HG03342 (cell line): ENCODE results near the gene KAT6B.
"Not testable (repeated sequence)": the region's sequence is repeated elsewhere in the genome, so short reads cannot be mapped to it uniquely, and the experiment has no call there.

Source experiments
- ATAC-seq: cut with Tn5 transposase; IDR thresholded peaks from one replicate; pipeline ENCODE4 v1.9.1; 2021; ENCODE audit warnings: mild to moderate bottlenecking, moderate library complexity; ENCODE audit not compliant: unreplicated experiment

The KAT6B gene

DNA sequence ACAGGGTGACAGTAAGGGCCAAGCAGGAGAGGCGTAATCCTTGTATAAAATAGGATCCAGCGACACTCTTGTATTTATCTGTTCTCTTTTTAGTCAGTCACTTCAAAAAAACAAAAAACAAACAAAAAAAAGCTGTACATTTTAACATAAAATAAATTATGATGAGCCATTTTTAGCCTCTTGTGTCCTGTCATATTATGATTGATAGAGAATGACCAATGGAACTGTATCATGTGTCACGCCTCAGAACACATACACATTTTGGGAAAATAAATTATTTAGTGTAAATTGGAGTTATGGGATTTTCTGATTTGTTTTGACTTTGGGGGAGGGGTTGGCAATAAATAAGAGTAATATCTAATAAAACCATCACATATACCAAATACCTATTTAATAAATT is 205.7 kb downstream of the KAT6B start:
- ATAC-seq, result no peak

DNA sequence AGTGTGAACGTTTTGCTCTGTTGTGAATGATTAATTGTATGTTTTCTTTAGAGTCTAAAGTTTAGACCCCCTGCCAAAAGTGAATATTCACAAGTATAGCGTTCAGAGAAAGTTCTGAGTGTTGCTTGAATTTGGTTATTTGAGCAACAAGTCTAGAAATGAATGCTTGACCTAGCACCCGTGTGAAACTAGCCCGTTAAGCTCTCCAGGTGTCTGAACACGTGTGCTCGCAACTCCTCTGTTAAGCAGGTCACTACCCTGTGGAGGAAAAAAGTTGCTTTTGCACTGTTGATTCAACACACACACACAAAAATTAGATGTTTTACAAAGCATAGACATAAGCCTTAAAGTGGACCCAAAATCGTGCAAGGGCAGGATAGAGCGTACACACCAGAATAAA is 206.4 kb downstream of the KAT6B start:
- no peak for ATAC-seq

DNA sequence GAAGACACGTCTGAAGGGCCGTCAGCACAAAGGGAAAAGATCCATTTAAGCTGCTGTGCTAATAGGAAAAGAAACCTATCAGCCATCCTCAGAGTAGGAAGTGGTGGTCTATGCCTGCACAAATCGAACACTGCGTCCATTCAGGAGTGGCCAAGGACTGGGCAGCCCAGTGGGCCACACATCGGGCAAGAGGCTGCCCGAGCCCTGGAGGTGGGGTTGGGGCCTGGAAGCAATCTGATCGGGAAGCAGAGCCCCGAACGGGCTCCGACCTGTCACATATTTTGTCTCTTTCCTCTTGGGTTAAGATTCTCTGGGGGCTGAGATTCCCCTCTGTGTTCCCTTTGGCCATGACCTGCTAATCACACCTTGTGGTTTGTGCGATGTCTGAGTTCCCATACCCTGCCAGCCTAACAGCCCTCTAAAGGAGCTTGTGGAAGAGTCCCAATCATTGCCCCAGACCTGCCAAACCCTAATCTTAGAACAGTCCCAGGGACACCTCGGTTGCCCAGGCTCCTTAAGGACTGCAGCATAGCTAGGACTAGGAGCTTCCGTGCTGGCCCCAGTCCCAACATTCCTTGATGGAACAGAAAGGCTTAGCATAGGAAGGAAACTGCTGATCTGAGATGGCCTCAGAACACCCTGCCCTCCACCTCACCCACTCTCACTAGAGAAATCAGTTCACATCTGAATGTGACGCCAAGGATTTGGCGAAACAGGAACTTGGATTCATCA is 207.2 kb downstream of the KAT6B start:
- no peak for ATAC-seq

DNA sequence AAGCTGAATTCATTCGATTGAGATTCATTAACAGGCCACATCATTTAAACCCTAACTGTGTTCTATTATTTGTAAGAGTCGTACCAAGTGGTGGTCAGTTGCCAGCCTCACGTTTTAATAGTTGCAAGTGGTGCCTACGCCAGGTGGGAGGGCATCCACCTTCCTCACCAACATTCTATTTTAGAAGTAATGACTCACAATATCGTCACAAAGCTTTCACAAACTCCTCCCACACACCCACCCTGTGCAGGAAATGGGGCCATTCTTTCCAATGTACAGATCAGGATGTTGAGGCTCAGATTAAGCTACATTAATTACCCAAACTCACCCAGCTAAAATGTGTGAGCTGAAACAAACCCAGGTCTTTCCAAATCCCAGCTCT is 207.7 kb downstream of the KAT6B start:
- ATAC-seq, result no peak

DNA sequence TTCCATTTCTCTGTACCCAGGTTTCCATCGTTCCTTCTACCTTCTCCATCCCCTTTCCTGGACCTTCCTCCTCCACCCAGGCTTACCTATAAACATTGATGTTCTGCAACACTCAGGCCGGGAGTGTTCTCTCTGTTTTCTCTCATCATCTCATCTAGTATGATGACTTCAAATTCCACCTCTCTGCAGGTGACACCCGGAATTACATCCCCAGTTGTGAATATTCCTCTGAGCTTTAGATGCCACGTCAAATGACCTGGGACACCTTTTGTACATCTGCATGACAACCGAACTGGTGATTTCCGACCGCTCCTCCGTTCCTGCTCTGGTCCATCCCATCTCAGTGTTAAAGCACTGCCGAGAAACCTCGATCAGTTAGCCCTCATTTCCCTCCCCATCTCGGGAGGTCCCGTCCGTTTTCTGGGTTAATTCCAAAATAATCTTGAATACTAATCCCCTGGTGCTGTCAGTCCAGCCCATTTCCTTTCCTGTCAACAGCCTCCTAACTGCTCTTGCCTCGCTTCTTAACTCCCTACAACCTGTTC is 208.4 kb downstream of the KAT6B start:
- ATAC-seq, result no peak

DNA sequence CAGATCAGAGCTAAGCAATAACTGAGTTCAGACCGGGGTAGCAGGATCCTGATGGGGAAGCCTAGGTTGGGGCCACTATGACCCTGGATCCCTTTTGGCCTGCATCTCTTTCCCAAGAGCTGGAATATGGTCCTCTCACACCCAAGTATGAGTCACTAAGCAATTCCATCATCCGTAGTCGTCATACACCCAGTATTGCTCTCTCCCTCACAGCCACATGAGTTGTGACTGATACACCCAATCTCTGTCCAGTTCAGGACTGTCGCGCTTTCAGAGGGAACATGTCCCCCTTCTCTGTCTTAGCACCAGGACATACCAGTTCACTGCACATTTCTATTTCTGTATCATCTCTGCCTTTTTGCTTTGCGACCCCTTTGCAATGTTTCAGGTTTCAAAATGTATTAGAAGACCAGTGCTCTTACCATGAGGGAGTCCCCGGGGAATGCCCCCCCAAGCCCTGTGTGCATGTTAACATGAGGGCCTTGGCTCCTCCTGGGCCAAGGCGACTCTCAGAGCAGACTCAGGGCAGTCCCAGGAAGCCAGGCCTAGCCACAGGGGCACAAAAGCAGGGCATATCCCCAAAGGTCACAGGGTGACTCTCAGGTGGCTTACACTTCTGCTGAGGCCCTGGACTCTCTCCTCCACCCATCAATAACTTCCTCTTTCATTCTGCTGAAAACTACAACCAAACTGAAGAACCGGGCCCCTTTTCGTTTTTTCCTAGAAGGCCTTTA is 209.7 kb downstream of the KAT6B start:
- no peak for ATAC-seq

DNA sequence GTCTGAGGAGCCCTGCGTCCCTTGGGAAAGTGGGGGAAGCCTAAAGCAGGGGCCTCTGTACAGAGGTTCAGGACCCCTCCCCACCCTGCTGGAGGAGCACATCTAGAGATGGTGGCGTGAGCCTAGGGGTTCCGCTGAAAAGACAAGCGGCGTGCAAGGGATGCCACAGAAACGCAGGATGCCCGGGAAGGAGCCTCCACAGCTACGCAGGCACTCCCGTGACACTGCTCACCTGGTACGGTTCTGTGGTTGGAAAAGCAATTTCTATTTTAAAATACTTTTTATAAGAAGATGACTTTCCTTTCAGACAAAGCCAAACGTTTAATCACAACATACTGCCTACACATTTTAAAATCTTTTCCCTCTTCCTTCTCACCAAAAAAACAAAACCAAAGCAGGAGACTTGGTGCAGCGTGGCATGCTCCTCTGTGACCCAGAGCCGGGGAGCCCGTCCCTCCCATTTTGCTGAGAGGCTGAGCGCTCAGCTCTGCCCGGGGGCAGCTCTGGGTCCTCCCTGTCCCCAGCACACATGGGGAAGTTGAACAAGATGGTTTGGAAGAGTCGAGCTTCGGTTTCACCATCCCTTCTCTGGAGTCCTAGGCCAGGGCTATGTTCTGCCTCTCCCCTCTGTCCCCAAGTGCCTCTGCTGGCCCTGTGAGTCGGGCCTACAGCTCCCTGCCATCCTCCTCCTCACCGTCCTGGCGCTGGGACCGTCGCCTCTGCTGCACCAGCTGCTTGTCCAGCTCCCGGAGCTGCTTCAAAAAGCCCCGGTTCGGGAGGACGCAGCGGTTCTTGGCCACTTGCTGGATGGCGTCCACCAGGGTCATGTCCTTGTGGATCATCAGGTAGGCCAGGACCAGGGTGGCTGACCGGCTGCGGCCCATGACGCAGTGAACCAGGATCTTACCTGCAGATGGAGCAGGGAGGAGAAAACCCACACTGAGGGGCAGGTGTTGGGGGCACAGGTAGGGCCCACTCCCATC is 211.1 kb downstream of the KAT6B start:
- ATAC-seq, result no peak

DNA sequence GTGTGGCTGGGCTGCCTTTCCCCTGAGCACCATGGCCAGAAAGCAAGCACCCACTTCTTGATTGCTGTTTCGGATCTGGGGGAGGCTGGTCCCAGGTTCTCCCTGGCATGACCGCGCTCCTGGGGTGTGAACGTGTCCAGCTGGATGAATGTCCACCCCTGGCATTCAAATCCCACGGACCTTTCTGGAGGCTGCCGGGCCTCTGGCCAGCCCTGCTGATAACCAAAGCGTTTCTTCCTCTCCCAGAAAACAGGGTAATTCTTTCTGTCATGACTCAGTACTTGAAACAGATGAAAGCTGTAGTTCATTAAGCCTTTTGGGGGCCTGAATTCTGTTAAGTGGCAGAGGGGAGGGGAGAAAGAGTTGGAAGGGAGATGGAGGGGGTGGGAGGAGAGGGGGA is 211.9 kb downstream of the KAT6B start:
- ATAC-seq, result no peak

DNA sequence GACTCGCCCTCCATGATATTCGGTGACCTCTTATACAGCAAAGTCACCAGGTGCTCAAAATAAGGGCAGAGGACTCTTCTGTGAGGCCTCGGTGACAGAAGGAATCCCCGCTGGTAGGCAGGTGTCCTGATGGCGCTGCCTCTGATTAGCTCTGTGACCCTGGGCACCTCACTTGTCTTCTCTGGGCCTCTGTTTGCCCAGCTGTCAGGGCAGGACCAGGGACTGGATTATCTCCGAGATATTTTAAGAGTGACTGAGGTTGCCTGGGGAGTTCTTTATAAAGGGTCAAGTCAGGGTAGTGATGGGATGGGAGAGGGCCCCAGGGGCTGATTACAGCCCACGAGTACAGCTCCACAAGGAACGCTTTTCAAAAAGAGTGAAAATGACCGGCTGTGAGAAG is 214.2 kb downstream of the KAT6B start:
- no peak for ATAC-seq

DNA sequence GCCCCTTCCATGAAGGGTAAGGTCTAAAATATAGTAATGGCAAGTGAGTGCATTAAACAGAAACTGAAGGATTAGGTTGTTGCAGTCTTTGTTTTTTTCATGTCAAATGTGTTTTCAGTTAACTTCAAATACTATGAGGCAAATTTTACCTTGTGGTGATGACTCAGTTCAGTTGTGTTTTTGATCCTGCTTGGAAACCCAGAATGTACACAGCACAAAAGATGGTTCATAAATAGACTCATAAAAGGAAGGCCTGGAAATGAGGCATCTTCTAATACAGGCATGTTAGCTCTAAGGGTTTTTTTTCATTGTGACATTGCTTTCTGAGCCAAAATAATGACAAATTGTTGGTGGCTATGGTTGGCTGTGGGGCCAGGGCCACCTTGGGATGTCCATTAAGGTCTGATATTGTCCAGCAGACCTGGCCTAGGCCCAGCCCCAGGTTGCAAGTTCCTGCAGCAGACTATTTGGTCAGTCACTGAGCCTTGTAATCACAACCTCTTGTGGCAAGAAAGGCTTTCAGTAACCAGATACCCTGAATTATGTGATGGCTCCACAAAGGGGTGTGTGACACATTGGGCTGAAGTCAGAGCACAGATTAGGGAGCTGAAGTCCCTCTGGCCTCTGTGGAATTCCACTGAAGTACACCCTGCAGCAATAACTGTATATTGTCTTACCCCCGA is 216.0 kb downstream of the KAT6B start:
- no peak for ATAC-seq

DNA sequence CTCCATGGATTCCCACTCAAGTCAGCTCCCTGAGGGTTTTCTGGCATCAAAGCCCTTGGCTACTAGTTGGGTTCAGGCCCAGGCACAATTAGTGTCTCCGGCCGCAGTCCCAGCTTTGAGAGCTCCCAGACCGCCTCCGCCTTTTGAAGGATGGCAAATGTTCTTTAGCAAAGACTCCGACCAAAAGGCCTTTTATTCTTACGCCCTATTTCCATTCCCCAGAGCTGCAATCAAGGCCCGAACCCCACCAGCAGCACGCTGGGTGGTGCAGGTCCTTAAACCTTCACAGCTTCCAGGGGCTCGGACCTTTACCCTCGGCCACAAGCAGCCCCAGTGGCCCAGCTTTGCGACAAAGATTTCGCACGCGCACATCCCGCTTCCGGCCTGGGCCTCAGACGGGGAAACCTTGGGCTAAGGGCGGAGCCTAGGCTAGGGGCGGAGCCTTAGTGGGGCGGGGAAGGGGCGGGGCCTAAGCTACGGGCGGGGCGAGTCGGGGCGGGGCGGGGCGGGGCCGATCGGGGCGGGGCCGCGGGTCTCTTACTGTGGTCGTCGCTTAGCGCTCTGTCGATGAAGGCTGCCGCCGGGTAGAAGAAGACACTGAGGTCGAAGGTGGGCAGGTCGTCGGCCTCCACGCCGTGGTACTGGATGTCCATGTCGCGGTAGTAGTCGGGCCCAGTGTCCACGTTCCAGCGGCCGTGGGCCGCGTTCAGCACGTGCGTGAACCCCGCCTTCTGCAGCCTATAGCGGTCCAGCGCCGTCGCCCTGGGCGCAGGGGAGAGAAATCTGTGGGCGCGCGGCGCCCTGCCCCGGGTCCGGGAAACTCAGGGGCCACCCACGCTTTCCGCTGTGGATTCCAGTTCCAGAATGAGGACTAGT is 217.1 kb downstream of the KAT6B start:
- ATAC-seq, result no peak

DNA sequence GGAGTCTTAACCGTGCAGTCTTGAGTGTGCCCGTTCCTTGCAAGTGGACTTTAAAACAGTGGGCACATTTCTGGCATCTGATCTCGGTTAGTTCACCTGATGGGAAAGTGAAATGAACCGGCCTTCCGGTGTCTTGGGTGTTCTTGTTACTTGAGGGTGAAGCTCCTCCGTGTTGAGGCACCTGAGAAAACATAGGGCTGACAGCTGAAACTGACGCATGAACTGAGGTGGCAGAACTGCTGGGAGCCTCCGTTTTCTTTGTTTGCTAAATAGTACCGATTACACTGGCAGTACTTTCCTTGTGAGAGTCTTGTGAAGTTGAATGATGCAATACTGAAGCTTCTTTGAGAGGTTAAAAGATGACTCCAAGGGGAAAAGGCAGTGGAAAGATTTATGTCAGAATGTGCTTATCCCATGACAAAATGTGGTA is 222.3 kb downstream of the KAT6B start:
- ATAC-seq, result no peak

DNA sequence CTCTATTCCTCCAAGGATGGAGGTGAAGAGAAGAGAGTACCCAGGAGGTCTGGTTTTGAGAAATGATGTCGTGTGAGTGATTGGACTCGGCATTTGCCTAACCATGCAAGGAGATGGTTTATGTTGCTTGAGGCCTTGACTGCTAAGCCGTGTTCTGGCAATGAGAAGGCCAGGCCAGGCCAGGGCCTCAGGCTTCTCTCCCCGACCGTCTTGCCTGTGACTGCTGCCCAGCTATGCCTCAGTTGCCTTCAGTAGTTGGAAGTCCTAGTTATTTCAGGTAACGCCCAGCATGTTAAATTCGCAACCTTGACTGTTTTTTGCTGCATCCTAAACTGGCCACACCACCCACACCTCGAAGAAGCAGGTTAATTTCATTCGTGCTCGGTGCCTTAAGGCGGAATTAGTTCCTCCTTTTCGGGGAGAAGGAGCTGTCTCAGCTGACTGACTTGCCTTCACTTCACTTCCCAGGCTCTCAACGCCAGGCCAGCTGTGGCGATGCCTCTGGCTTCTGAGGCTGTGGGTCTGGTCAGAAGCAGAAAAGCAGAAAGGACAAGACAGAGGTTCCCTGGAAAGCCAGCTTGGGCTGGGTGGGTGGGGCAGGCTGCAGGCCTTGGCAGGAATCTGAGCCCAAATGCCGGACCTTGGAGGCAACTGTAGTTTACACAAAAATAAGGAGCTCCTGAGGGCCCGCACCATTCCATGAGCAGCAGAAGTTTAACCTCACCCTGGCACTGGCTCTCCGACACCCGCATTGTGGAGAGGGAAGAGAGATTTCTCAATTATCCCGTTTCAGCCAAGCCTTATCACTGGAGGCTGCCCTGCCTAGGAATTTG is 223.1 kb downstream of the KAT6B start:
- ATAC-seq, result no peak

DNA sequence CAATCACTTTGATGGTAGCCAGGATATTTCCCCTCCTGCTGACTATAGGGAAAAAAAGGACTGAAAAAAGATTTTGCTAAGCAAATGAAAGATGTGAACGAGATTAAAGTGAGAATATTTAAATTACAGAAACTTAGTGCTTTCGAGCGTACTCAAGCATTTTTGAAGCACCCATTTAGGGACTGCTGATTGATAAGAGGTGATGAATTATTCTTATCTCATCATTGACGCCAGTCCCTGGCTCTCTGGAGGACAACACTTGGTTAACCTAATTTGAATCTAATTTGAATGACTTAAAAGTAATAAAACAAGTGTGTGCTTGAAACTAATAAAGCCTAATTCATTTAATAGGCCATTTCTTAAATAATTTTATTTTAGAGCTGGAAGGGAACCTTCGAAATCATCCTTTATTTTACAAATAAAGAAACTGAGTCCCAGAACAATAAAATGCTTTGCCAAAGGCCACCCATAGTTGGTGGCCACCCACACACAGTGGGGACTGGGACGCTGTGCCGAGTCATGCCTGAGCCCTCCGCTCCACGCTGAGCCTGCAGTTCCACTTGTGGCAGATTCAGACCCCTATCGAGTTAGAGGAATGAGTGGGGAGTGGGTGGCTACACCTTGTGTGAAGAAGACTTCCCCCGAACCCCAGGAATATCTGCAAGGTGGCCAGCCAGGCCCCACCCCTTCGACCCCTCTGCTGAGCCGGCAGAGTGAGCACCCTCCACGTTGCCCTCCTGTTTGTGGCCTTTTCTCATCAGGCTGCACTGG is 223.9 kb downstream of the KAT6B start:
- ATAC-seq, result no peak

DNA sequence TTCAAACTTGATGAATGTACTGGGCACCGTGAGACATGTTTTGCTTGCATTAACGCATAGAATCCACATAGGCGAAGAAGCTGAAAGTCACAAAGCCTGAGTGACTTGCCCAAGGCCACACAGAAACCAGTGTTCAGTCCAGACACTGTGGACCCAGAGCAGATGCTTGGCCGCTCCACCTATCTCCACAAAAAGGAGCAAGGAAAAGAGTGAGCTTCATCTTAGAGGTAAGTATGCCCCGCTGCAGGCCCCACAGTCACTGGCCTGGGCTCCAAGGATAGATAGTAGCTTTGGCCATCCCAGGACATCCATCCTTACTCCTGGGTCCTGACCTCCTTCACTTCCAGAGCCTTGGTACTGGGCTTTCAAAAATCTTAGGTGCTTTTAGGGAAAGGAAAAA is 224.9 kb downstream of the KAT6B start:
- no peak for ATAC-seq

DNA sequence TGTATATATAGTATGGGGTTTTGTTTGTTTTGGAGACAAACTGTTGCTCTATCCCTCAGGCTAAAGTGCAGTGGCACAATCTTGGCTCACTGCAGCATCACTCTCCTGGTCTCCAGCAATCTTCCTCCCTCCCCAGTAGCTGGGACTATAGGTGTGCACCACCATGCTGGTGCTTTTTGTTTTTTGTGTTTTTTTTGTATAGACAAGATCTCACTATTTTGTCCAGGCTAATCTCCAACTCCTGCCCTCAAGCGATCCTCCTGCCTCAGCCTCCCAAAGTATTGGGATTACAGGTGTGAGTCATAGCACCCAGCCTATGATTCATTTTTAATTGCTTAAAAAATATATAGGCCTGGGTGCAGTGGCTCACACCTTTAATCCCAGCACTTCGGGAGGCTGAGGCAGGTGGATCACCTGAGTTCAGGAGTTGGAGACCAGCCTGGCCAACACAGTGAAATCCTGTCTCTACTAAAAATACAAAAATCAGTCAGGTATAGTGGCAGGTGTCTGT is 229.6 kb downstream of the KAT6B start:
- not testable (repeated sequence) for ATAC-seq

DNA sequence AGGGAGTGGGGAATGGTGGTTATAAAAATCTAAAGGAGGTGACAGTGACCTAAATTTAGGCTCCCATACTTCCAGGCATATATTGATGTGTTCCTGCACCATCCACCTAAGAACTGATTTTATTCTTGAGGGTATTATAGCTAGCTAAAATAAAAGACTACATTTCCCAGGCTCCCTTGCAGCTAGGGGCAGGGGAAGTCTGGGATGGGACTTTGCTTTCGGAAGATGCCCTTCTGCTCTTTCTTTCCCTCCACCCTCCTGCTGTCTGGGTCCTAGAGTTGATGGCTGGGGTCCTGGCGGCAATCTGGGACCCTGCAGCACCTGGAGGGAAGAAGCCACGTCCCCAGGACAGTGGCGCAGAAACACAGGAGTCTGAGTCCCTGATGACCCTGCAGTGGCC is 231.3 kb downstream of the KAT6B start:
- ATAC-seq, result no peak

DNA sequence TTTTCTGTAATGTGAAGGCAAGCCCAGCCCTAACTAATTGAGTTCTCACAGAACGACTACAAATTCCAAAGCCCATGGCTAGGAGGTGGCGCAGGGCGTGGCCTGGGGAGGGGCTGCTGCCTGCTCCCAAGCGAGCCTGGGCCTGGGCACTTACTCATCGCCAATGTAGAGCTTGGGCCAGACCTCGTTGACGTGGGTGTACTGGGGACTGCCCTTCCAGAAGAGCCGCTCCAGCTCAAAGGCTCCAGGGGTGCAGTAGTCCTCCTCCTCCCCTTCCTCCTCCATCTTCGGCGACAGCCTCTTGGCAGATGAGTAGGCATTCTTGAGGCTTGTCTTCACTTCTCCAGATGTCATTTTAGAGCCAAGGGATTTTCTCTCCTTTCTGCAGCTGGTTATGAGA is 231.8 kb downstream of the KAT6B start:
- ATAC-seq, result no peak
